HG03097 (cell line): ENCODE results near the gene SPTBN4.
"Not testable (repeated sequence)": the region's sequence is repeated elsewhere in the genome, so short reads cannot be mapped to it uniquely, and the experiment has no call there.

Experiments used
- ATAC-seq: cut with Tn5 transposase; IDR thresholded peaks from one replicate; pipeline ENCODE4 v1.9.1; 2021; ENCODE audit not compliant: unreplicated experiment, low FRiP score

The SPTBN4 gene

DNA sequence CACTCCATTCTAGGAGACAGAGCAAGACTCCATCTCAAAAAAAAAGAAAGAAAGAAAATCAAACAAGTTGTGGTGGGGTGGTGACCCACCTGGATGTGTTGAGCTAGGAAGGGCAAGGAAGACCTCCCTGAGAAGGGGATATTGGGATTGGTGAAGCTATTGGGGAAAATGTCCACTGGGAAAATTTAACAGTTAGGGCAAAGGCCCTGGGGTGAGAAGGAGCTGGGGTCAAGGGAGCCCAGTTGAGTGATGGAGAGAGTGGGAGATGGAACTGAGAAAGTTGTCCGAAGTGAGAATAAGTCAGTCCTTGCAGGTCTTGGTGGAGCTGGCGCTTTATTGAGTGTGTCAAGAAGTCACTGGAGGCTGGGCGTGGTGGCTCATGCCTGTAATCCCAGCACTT lies 28.5 kb upstream of the SPTBN4 start:
- ATAC-seq, result no peak

GRCh38 chr19:40441719-40442253 lies 25.0 kb upstream of the SPTBN4 start:
- ATAC-seq, result no peak

DNA sequence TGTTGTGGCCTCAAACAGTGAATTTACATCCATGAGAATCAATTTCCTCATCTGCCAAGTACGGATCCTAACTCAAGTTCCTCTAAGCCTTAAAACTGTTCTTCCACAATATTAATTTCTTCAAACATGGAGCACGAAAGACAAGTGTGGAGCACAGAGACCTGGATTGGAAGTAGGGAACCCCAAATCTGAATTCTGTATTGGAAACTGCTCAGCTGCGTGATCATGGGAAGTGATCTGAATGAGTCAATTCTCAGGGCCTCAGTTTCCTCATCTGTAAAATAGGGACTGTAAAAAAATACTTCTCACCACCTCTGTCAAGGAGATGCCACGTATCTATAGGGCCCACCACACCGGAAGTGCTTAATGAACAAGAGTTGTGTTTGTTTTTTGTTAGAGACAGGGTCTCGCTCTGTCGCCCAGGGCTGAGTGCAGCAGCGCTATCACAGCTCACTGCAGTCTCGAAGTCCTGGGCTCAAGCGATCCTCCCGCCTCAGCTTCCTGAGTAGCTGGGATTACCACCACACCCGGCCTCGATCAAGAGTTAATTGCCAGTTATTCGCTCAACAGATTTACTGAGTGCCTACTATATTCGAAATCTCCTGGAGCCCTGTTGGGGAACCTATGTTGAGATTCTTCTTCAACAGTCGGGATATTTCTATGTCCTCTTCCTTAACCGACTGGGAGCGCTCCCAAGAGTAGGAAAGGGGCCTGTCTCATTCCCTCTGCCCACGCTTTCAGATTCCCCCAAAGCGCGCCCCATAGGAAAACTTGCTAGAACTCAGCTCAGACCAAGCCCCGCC lies 24.3 kb upstream of the SPTBN4 start:
- no peak for ATAC-seq

GRCh38 chr19:40443131-40443999 lies 23.4 kb upstream of the SPTBN4 start:
- peak; percentile 69 for ATAC-seq

DNA sequence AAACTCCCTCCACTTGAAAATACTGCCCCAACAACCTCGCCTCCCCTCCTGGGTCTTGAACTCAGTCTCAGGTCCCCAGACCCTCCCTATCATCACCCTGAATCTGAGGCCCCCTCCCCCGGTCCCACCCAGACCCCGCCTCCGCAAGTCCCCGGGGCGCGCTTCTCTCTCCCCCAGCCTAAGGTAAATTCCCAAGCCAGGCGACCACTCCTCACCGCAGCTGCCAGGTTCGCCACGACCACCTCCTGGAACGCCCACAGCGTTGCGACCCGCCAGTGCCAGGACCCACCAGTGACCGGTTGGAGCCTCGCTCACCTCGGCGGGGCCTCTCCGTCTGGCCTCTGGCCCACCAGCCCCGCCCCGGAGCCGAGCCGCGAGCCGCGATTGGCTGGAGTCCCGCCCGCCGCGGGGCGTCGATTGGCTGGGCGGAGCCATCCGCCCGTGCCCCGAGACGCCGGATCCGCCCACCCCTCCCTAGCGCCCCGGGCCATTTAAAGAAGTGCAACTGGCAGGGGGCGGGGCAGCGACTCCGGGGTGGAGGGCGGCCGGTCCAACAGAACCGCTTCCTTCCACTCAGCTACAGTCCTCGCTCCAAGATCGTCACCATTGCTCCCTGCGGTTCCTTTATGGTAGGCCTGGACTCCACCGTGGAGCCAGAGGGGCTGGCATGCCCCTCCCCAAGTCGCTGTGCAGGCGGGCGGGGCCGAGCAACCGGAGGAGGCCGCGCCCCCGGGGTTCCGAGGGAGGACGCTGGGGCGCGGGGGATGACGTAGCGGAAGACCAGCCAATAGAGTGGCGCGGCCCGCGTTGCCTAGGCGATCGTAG lies 22.6 kb upstream of the SPTBN4 start, which contains the start of gene SERTAD3:
Gene SERTAD3 (minus strand): TSS at position 336 of the 825 bp plus-strand sequence. CDS start 2,255 bp downstream, outside the sequence.
- peak; percentile 57 for ATAC-seq

GRCh38 chr19:40444825-40445312 lies 21.9 kb upstream of the SPTBN4 start:
- ATAC-seq, result no peak

GRCh38 chr19:40445780-40446262 lies 21.0 kb upstream of the SPTBN4 start:
- ATAC-seq, result no peak

- no peak for ATAC-seq
Observed at GRCh38 chr19:40446263-40446784, 20.5 kb upstream of the SPTBN4 start.

- ATAC-seq, result no peak
Observed at GRCh38 chr19:40449506-40449905, 17.3 kb upstream of the SPTBN4 start.

GRCh38 chr19:40450664-40451063 lies 16.1 kb upstream of the SPTBN4 start:
- ATAC-seq, result no peak

- no peak for ATAC-seq
Observed at GRCh38 chr19:40452016-40452415, 14.8 kb upstream of the SPTBN4 start.

GRCh38 chr19:40453151-40453735 lies 13.6 kb upstream of the SPTBN4 start:
- no peak for ATAC-seq

- ATAC-seq, result not testable (repeated sequence)
Observed at GRCh38 chr19:40453943-40454342, 12.9 kb upstream of the SPTBN4 start.

GRCh38 chr19:40457048-40457447 lies 9.8 kb upstream of the SPTBN4 start:
- no peak for ATAC-seq

GRCh38 chr19:40457953-40458596 lies 8.7 kb upstream of the SPTBN4 start:
- ATAC-seq, result no peak

GRCh38 chr19:40458597-40458974 lies 8.2 kb upstream of the SPTBN4 start:
- ATAC-seq, result no peak

GRCh38 chr19:40460185-40460584 lies 6.6 kb upstream of the SPTBN4 start:
- ATAC-seq, result no peak

- no peak for ATAC-seq
Observed at GRCh38 chr19:40461669-40462221, 5.1 kb upstream of the SPTBN4 start.

DNA sequence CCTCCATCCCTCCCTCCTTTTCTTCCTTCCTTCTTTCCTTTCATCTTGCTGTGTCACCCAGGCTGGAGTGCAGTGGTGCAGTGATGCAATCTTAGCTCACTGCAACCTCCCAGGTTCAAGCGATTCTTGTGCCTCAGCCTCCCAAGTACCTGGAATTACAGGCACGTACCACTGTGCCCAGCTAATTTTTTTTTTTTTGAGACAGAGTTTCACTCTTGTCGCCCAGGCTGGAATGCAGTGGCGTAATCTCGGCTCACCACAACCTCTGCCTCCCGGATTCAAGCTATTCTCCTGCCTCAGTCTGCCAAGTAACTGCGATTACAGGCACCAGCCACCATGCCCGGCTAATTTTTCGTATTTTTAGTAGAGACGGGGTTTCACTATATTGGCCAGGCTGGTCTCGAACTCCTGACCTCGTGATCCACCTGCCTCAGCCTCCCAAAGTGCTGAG lies 3.2 kb upstream of the SPTBN4 start:
- ATAC-seq, result not testable (repeated sequence)
